ENCODE data around the gene ARHGEF2. TPM values are rescaled to one million over a fixed set of nuclear protein-coding genes. Genes with fewer than 3 reads are reported as not detected.

The ARHGEF2 gene
- polyA plus RNA-seq, 1 of the 3 experiments (the other 2 are of a cell fraction): 50.8 TPM

- peak overlapping the region; percentile 98 for H3K4me2 ChIP-seq
- peak; percentile 53 for DNase-seq
- H3K27me3 ChIP-seq (ENCODE audit: insufficient read depth): no peaks in the 10 kb centered on the region
- H3K27ac ChIP-seq (ENCODE audit: low read depth in 2 of 2, low read length in 1 of 2): peak overlapping the region; percentile 70 to 76
- H3F3A ChIP-seq (replicated peaks; ENCODE audit: insufficient read depth): peaks cover 54% of the 10 kb centered on the region
- H3K9me2 ChIP-seq: no peaks in the 10 kb centered on the region
- H3K4me3 ChIP-seq (ENCODE audit: low read depth in 2 of 2, low read length in 1 of 2): peak overlapping the region; percentile 56 to 94
- H3K4me1 ChIP-seq (ENCODE audit: control insufficient read depth in 1 of 2, insufficient read depth in 2 of 2, low read depth in 1 of 2, low read length in 1 of 2): peaks cover 7 to 8% of the 10 kb centered on the region in 2 experiments; a peak in 3 of 4 replicates
- peaks cover 56% of the 10 kb centered on the region for H3K79me2 ChIP-seq (ENCODE audit: insufficient read depth)
- POLR2A ChIA-PET: interaction anchor here (0.6 kb wide), 1 partner anchor 79 kb away, joined by 3 read pairs; no protein-coding TSS in a partner anchor
- CTCF ChIA-PET: interaction anchor here (1.0 to 1.1 kb wide), 2 partner anchors 20 to 53 kb away, joined by 3 to 4 read pairs; partner anchors contain the start of gene GON4L
- WGBS (ENCODE audit: low lambda C conversion rate): under 1% methylated on average over 10 of the region's 11 CpGs
- H3K9me3 ChIP-seq: no peaks in the 10 kb centered on the region
- 0 out of 2 replicates have a peak, but pooled peaks have one; percentile 40 for TF ChIP-seq MXI1 (IDR thresholded peaks at IDR 0.05; ENCODE audit: low read depth, low read length)
- TF ChIP-seq, protein P1, sequence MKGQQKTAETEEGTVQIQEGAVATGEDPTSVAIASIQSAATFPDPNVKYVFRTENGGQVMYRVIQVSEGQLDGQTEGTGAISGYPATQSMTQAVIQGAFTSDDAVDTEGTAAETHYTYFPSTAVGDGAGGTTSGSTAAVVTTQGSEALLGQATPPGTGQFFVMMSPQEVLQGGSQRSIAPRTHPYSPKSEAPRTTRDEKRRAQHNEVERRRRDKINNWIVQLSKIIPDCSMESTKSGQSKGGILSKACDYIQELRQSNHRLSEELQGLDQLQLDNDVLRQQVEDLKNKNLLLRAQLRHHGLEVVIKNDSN (IDR thresholded peaks at IDR 0.05; ENCODE audit: borderline replicate concordance, low read depth): peak; percentile 79
- no peak for TF ChIP-seq FOSL2 (IDR thresholded peaks at IDR 0.05; ENCODE audit: borderline replicate concordance, low read depth)
- TF ChIP-seq RAD21 (IDR thresholded peaks at IDR 0.05; ENCODE audit: low read length): peak; percentile 13; the same call in 1 of the 2 replicates
- TF ChIP-seq POLR2AphosphoS5 (IDR thresholded peaks at IDR 0.05; ENCODE audit: low read depth, low read length): no peak
- 0 out of 2 replicates have a peak, but pooled peaks have one; percentile 42 for TF ChIP-seq SIN3A (IDR thresholded peaks at IDR 0.05; ENCODE audit: borderline replicate concordance, low read depth, low read length)
- TF ChIP-seq MAX (IDR thresholded peaks at IDR 0.05; ENCODE audit: low read depth): no peak; the same call in 1 of the 2 replicates
- peaks cover 36 to 87% of the 10 kb centered on the region in 2 experiments for H3K36me3 ChIP-seq (replicated peaks in 1 of 2; ENCODE audit: control insufficient read depth in 1 of 2, insufficient read depth in 2 of 2, low read length in 1 of 2)
- peak overlapping the region; percentile 67; the same call in 1 of the 2 replicates for H2AFZ ChIP-seq (ENCODE audit: low read depth)
- peak overlapping the region; percentile 86 for H3K9ac ChIP-seq
- H4K20me1 ChIP-seq (ENCODE audit: insufficient read depth): no peaks in the 10 kb centered on the region
Measured at GRCh38 chr1:155910621-155911121, 67.7 kb downstream of the ARHGEF2 start.

- Histone ChIP-seq H3K27ac (ENCODE audit: low read depth in 2 of 2, low read length in 1 of 2) (peak overlapping the region in 1 of 2 experiments; percentile 70; a peak in 1 of 4 replicates), H3K9me2 (no peaks in the 10 kb centered on the region), H3F3A (replicated peaks; ENCODE audit: insufficient read depth) (peaks cover 46% of the 10 kb centered on the region), H3K9ac (peak overlapping the region; percentile 86; the same call in 1 of the 2 replicates), H3K27me3 (ENCODE audit: insufficient read depth) (no peaks in the 10 kb centered on the region), H3K4me2 (peak overlapping the region; percentile 98), H3K36me3 (replicated peaks in 1 of 2; ENCODE audit: control insufficient read depth in 1 of 2, insufficient read depth in 2 of 2, low read length in 1 of 2) (peaks cover 43 to 86% of the 10 kb centered on the region in 2 experiments), H4K20me1 (ENCODE audit: insufficient read depth) (no peaks in the 10 kb centered on the region), H3K4me1 (ENCODE audit: control insufficient read depth in 1 of 2, insufficient read depth in 2 of 2, low read depth in 1 of 2, low read length in 1 of 2) (peaks cover 8% of the 10 kb centered on the region in 2 experiments; a peak in 3 of 4 replicates), H3K79me2 (ENCODE audit: insufficient read depth) (peaks cover 61% of the 10 kb centered on the region), H3K4me3 (ENCODE audit: low read depth in 2 of 2, low read length in 1 of 2) (peak overlapping the region; percentile 56 to 94), H3K9me3 (no peaks in the 10 kb centered on the region), H2AFZ (ENCODE audit: low read depth) (no peak overlapping the region)
- POLR2A ChIA-PET: no interaction called here
- 86% methylated on average over 4 of the region's 4 CpGs for WGBS (ENCODE audit: low lambda C conversion rate)
- TF ChIP-seq MEF2A (IDR thresholded peaks at IDR 0.05; ENCODE audit: borderline replicate concordance, low read depth): no peak
- CTCF ChIA-PET: interaction anchor here (1.1 kb wide), 1 partner anchor 19 kb away, joined by 3 read pairs; no protein-coding TSS in a partner anchor
- no peak for DNase-seq
Measured at GRCh38 chr1:155909894-155910293, 68.5 kb downstream of the ARHGEF2 start.

DNA sequence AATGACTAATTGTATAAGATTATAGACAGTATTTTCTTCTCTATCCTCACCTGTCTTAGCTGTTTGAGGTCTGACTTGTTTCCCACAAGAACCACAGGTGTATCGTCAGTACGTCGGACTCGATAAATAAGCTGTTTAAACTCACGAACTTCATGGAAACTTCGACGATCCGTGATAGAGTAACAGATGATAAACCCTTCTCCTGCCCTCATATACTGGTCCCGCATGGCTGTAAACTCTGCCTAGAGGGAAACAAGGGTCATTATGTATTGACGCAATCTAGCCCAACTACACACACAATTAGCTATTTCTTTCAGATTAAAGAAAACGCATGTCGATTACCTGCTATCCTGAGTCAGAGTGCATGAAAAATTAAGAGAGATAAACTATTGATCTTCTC lies 74.1 kb downstream of the ARHGEF2 start:
- Histone ChIP-seq H3K9me3 (no peaks in the 10 kb centered on the region), H2AFZ (ENCODE audit: low read depth) (no peak overlapping the region), H3K4me1 (ENCODE audit: control insufficient read depth in 1 of 2, insufficient read depth in 2 of 2, low read depth in 1 of 2, low read length in 1 of 2) (0 out of 4 replicates have a peak, but pooled peaks cover 0 to 8% of the 10 kb centered on the region in 2 experiments), H3K79me2 (ENCODE audit: insufficient read depth) (peaks cover 47% of the 10 kb centered on the region), H3F3A (replicated peaks; ENCODE audit: insufficient read depth) (peaks cover 12% of the 10 kb centered on the region), H4K20me1 (ENCODE audit: insufficient read depth) (no peaks in the 10 kb centered on the region), H3K9ac (no peak overlapping the region), H3K27ac (ENCODE audit: low read depth in 2 of 2, low read length in 1 of 2) (no peak overlapping the region), H3K9me2 (no peaks in the 10 kb centered on the region), H3K4me2 (no peak overlapping the region), H3K27me3 (ENCODE audit: insufficient read depth) (no peaks in the 10 kb centered on the region), H3K36me3 (replicated peaks in 1 of 2; ENCODE audit: control insufficient read depth in 1 of 2, insufficient read depth in 2 of 2, low read length in 1 of 2) (peaks cover 43 to 91% of the 10 kb centered on the region in 2 experiments), H3K4me3 (ENCODE audit: low read depth in 2 of 2, low read length in 1 of 2) (no peak overlapping the region)
- POLR2A ChIA-PET: interaction anchor here (0.9 kb wide), 1 partner anchor 47 kb away, joined by 3 read pairs; the partner anchor contains the start of gene GON4L
- no peak for TF ChIP-seq TAF1 (IDR thresholded peaks at IDR 0.05; ENCODE audit: borderline replicate concordance, low read depth, low read length)
- no peak for TF ChIP-seq TCF12 (IDR thresholded peaks at IDR 0.05)
- TF ChIP-seq, protein P2, sequence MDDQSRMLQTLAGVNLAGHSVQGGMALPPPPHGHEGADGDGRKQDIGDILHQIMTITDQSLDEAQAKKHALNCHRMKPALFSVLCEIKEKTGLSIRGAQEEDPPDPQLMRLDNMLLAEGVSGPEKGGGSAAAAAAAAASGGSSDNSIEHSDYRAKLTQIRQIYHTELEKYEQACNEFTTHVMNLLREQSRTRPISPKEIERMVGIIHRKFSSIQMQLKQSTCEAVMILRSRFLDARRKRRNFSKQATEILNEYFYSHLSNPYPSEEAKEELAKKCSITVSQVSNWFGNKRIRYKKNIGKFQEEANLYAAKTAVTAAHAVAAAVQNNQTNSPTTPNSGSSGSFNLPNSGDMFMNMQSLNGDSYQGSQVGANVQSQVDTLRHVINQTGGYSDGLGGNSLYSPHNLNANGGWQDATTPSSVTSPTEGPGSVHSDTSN (IDR thresholded peaks at IDR 0.05): no peak
- TF ChIP-seq RAD21 (IDR thresholded peaks at IDR 0.05; ENCODE audit: low read length): no peak
- TF ChIP-seq ELF1 (IDR thresholded peaks at IDR 0.05): no peak
- no peak for TF ChIP-seq IRF3 (IDR thresholded peaks at IDR 0.05; ENCODE audit: low read depth, low read length)
- TF ChIP-seq SMC3 (IDR thresholded peaks at IDR 0.05; ENCODE audit: low read depth, low read length): no peak
- TF ChIP-seq NRF1 (IDR thresholded peaks at IDR 0.05; ENCODE audit: low read depth, low read length): no peak
- WGBS (ENCODE audit: low lambda C conversion rate): 94% methylated on average over 12 of the region's 12 CpGs
- no peak for DNase-seq
- CTCF ChIA-PET: interaction anchor here (0.7 to 1.3 kb wide), 4 partner anchors 10 to 85 kb away, joined by 3 to 5 read pairs (median 4); no protein-coding TSS in a partner anchor

Measured in SK-N-SH (cell line).